ENCODE results near the gene IFRD1. TPM values are rescaled to one million over a fixed set of nuclear protein-coding genes. Genes with fewer than 3 reads are reported as not detected.

The IFRD1 gene
- total and polyA plus RNA-seq, 3 donors from 2014 or later = 50.9 to 99.8 (median 84.7) TPM

- intact Hi-C loops (cut with DNase I; ENCODE audit: low total_unique reads) = no loop called here
- H3K4me3 ChIP-seq = no peak overlapping the region
- no peak overlapping the region for H3K27ac ChIP-seq
- H3K4me1 ChIP-seq = no peaks in the 10 kb centered on the region
- DNase-seq = no peak
- H3K36me3 ChIP-seq (ENCODE audit: low read depth, missing control alignments) = no peaks in the 10 kb centered on the region
- no peaks in the 10 kb centered on the region for H3K27me3 ChIP-seq
- WGBS, 2 donors = 62 to 78% methylated on average over 1 of the region's 1 CpG
- TF ChIP-seq CTCF (IDR thresholded peaks at IDR 0.05) (no peak), POLR2A (IDR thresholded peaks at IDR 0.05) (no peak)
- H3K9me3 ChIP-seq = no peaks in the 10 kb centered on the region
These were observed 17.0 kb upstream of the IFRD1 start for GRCh38 chr7:112433289-112433688.

GRCh38 chr7:112437072-112437471, 13.2 kb upstream of the IFRD1 start:
- DNase-seq = no peak
- TF ChIP-seq CTCF (IDR thresholded peaks at IDR 0.05) (no peak), POLR2A (IDR thresholded peaks at IDR 0.05) (no peak)
- H3K27ac ChIP-seq = no peak overlapping the region
- H3K4me1 ChIP-seq = no peaks in the 10 kb centered on the region
- intact Hi-C loops (cut with DNase I; ENCODE audit: low total_unique reads) = no loop called here
- no peaks in the 10 kb centered on the region for H3K27me3 ChIP-seq
- H3K9me3 ChIP-seq = no peaks in the 10 kb centered on the region
- H3K36me3 ChIP-seq (ENCODE audit: low read depth, missing control alignments) = no peaks in the 10 kb centered on the region
- H3K4me3 ChIP-seq = no peak overlapping the region
- WGBS, 2 donors = 90 to 97% methylated on average over 1 of the region's 1 CpG

GRCh38 chr7:112439476-112439875, 10.8 kb upstream of the IFRD1 start:
- intact Hi-C loops (cut with DNase I; ENCODE audit: low total_unique reads) = no loop called here
- WGBS, 2 donors = 96 to 100% methylated on average over 1 of the region's 1 CpG

GRCh38 chr7:112442210-112442609, 8.1 kb upstream of the IFRD1 start:
- Histone ChIP-seq H3K27ac (no peak overlapping the region), H3K36me3 (ENCODE audit: low read depth, missing control alignments) (no peaks in the 10 kb centered on the region), H3K4me3 (no peak overlapping the region), H3K27me3 (no peaks in the 10 kb centered on the region), H3K9me3 (no peaks in the 10 kb centered on the region), H3K4me1 (no peaks in the 10 kb centered on the region)
- WGBS, 2 donors = 74 to 90% methylated on average over 2 of the region's 2 CpGs
- TF ChIP-seq CTCF (IDR thresholded peaks at IDR 0.05) (no peak), POLR2A (IDR thresholded peaks at IDR 0.05) (no peak)
- intact Hi-C loops (cut with DNase I; ENCODE audit: low total_unique reads) = no loop called here
- no peak for DNase-seq

More at GRCh38 chr7:112439476-112439875, 10.8 kb upstream of the IFRD1 start:
- no peaks in the 10 kb centered on the region for H3K27me3 ChIP-seq
- no peaks in the 10 kb centered on the region for H3K9me3 ChIP-seq
- no peaks in the 10 kb centered on the region for H3K4me1 ChIP-seq
- no peaks in the 10 kb centered on the region for H3K36me3 ChIP-seq (ENCODE audit: low read depth, missing control alignments)
- no peak for DNase-seq
- TF ChIP-seq POLR2A (IDR thresholded peaks at IDR 0.05) = no peak
- TF ChIP-seq CTCF (IDR thresholded peaks at IDR 0.05) = no peak
- no peak overlapping the region for H3K4me3 ChIP-seq
- H3K27ac ChIP-seq = no peak overlapping the region

GRCh38 chr7:112444505-112444904, 5.8 kb upstream of the IFRD1 start:
- DNase-seq = no peak
- no peak overlapping the region for H3K4me3 ChIP-seq
- intact Hi-C loops (cut with DNase I; ENCODE audit: low total_unique reads) = no loop called here
- no peak for TF ChIP-seq POLR2A (IDR thresholded peaks at IDR 0.05)
- no peak for TF ChIP-seq CTCF (IDR thresholded peaks at IDR 0.05)
- H3K9me3 ChIP-seq = no peaks in the 10 kb centered on the region
- WGBS, 2 donors = 78% methylated on average over 3 of the region's 3 CpGs
- no peaks in the 10 kb centered on the region for H3K27me3 ChIP-seq
- no peaks in the 10 kb centered on the region for H3K36me3 ChIP-seq (ENCODE audit: low read depth, missing control alignments)
- H3K27ac ChIP-seq = no peak overlapping the region
- H3K4me1 ChIP-seq = no peaks in the 10 kb centered on the region
